Measurements from ENCODE around the gene SLC17A5. TPM values are rescaled to one million over a fixed set of nuclear protein-coding genes. Genes with fewer than 3 reads are reported as not detected.
A peak's percentile ranks its signal among the peaks of the same experiment; 100 is the strongest.
"Not testable (repeated sequence)": the region's sequence is repeated elsewhere in the genome, so short reads cannot be mapped to it uniquely, and the experiment has no call there.

Gene SLC17A5
- total RNA-seq, 1 donor from 2014 or later, result 23.2 TPM

- Histone ChIP-seq H3K9me3 (no peaks in the 10 kb centered on the region), H3K27ac (peak within 1 kb of the TSS; percentile 83 to 86), H3K4me1 (peaks cover 5 to 12% of the 10 kb centered on the region in 2 donors), H3K36me3 (no peaks in the 10 kb centered on the region), H3K4me3 (peak within 1 kb of the TSS; percentile 67 to 69), H3K27me3 (no peaks in the 10 kb centered on the region)
- intact Hi-C loops (cut with DNase I), result loop anchor here (1.0 kb wide), 1 partner anchor 18 kb away; no protein-coding TSS in a partner anchor
- no peak for TF ChIP-seq CTCF (IDR thresholded peaks at IDR 0.05)
- DNase-seq (ENCODE audit: low spot score in 2 of 2), result peak in 1 of 2 donors; percentile 66
Measured at GRCh38 chr6:73695619-73696421, 42.0 kb upstream of the SLC17A5 start, which contains the start of gene CD109. CD109 (plus strand) TSS chr6:73696203; CDS start chr6:73696216, 13 bp downstream.

- peaks cover 5 to 12% of the 10 kb centered on the region in 2 donors for H3K4me1 ChIP-seq
- peak overlapping the region; percentile 67 to 69 for H3K4me3 ChIP-seq
- H3K9me3 ChIP-seq, result no peaks in the 10 kb centered on the region
- H3K27me3 ChIP-seq, result no peaks in the 10 kb centered on the region
- no peak for TF ChIP-seq CTCF (IDR thresholded peaks at IDR 0.05)
- H3K36me3 ChIP-seq, result no peaks in the 10 kb centered on the region
- H3K27ac ChIP-seq, result peak overlapping the region; percentile 83 to 86
- peak in 1 of 2 donors; percentile 68 for DNase-seq (ENCODE audit: low spot score in 2 of 2)
- intact Hi-C loops (cut with DNase I), result loop anchor here (1.0 kb wide), 1 partner anchor 17 kb away; no protein-coding TSS in a partner anchor
Measured at GRCh38 chr6:73694711-73695411, 41.1 kb upstream of the SLC17A5 start.

- H3K27ac ChIP-seq, result no peak overlapping the region
- no peaks in the 10 kb centered on the region for H3K27me3 ChIP-seq
- no peak overlapping the region for H3K4me3 ChIP-seq
- H3K4me1 ChIP-seq, result peaks cover 5 to 6% of the 10 kb centered on the region in 2 donors
- H3K36me3 ChIP-seq, result no peaks in the 10 kb centered on the region
- intact Hi-C loops (cut with DNase I), result no loop called here
- no peak for DNase-seq (ENCODE audit: low spot score in 2 of 2)
- H3K9me3 ChIP-seq, result no peaks in the 10 kb centered on the region
- no peak for TF ChIP-seq CTCF (IDR thresholded peaks at IDR 0.05)
Measured at GRCh38 chr6:73691512-73691911, 37.7 kb upstream of the SLC17A5 start.

GRCh38 chr6:73690056-73690455, 36.3 kb upstream of the SLC17A5 start:
- no peak overlapping the region for H3K4me3 ChIP-seq
- DNase-seq (ENCODE audit: low spot score in 2 of 2), result no peak
- H3K27ac ChIP-seq, result no peak overlapping the region
- no peak for TF ChIP-seq CTCF (IDR thresholded peaks at IDR 0.05)
- no peaks in the 10 kb centered on the region for H3K9me3 ChIP-seq
- H3K36me3 ChIP-seq, result no peaks in the 10 kb centered on the region
- H3K27me3 ChIP-seq, result no peaks in the 10 kb centered on the region
- H3K4me1 ChIP-seq, result peaks cover 5 to 6% of the 10 kb centered on the region in 2 donors
- intact Hi-C loops (cut with DNase I), result no loop called here

GRCh38 chr6:73688351-73688750, 34.6 kb upstream of the SLC17A5 start:
- H3K4me3 ChIP-seq, result no peak overlapping the region
- no peaks in the 10 kb centered on the region for H3K4me1 ChIP-seq
- no peak overlapping the region for H3K27ac ChIP-seq
- intact Hi-C loops (cut with DNase I), result no loop called here
- DNase-seq (ENCODE audit: low spot score in 2 of 2), result no peak
- no peaks in the 10 kb centered on the region for H3K27me3 ChIP-seq
- no peak for TF ChIP-seq CTCF (IDR thresholded peaks at IDR 0.05)
- H3K36me3 ChIP-seq, result no peaks in the 10 kb centered on the region
- peaks cover under 1% of the 10 kb centered on the region in 2 donors for H3K9me3 ChIP-seq

GRCh38 chr6:73683574-73683973, 29.8 kb upstream of the SLC17A5 start:
- H3K27me3 ChIP-seq; DNase-seq (ENCODE audit: low spot score in 2 of 2); H3K9me3 ChIP-seq; H3K4me3 ChIP-seq; H3K27ac ChIP-seq; H3K4me1 ChIP-seq; intact Hi-C loops (cut with DNase I); H3K36me3 ChIP-seq: not testable (repeated sequence)
